Colonic mucosa (tissue), 4 donors: ENCODE results near the gene TOM1L1. TPM values are rescaled to one million over a fixed set of nuclear protein-coding genes. Genes with fewer than 3 reads are reported as not detected.

Experiments
- DNase-seq: peaks from one replicate; pipeline ENCODE4 v3.0.0-alpha.2; 2020
- H3K27ac ChIP-seq: fragments of 200-600 bp; one replicate; pipeline ENCODE4 v1.8.0; 2021
- H3K27me3 ChIP-seq: fragments of 200-600 bp; one replicate; pipeline ENCODE4 v1.8.0; 2021
- H3K36me3 ChIP-seq: fragments of 200-600 bp; one replicate; pipeline ENCODE4 v1.8.0; 2021
- H3K4me1 ChIP-seq: fragments of 200-600 bp; one replicate; pipeline ENCODE4 v1.8.0; 2021; ENCODE audit warnings: mild to moderate bottlenecking
- H3K4me3 ChIP-seq: fragments of 200-600 bp; one replicate; pipeline ENCODE4 v1.8.0; 2021
- H3K9ac ChIP-seq, 2 donors: one replicate each; pipeline ENCODE4 v1.7.0; 2013; ENCODE audit warnings: control low read depth in 2 of 2, low read depth in 2 of 2, low read length in 2 of 2
- H3K9me3 ChIP-seq: fragments of 200-600 bp; one replicate; pipeline ENCODE4 v1.8.0; 2021
- intact Hi-C: fragments of 100-400 bp; cut with DNase I; formaldehyde crosslinking; loops from one replicate; pipeline ENCODE4 v1.14.1; 2022
- total RNA-seq, 2 donors: library from RNA; stranded (reverse); fragmentation: NEBNext Ultra II Directional in 1 of 2; extraction: Animal tissue kit (Norgen Biotek cat#: 25700) in 1 of 2; gene quantifications; one replicate each; pipeline ENCODE4 v1.2.1, GENCODE V29; 2021
- TF ChIP-seq, protein P1 (sequence below): fragments of 200-600 bp; IDR thresholded peaks from one replicate; pipeline ENCODE4 v1.8.0; 2022; ENCODE audit warnings: antibody characterized with exemption, mild to moderate bottlenecking
- donor health status: healthy.
- donor health status: DM: no; HTN: no; CAD: no.
- donor health status: DM: no; HTN: no; CAD: no.

TOM1L1 gene
- total RNA-seq, 2 donors from 2014 or later, result 56.7 to 67.3 TPM

DNA sequence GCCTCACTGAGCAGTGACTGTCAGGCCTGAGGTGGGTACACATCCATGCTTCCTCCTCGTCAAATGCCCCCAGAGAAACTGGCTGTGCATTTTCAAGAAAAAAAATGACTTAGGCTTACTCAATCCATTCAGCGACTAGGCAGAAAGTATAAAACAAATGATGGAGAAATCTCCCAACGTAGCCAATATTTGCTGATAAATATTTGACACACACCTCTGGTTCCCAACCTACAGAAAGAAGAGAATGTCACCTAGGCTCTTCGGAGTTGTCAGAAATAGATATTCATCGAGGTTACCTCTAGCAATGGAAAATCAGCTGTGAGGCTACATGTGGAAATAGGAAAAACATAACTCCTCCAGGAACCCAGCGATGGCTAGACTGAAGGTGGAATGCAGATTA, 12.4 kb upstream of the TOM1L1 start:
- H3K9ac ChIP-seq, result no peak overlapping the region
- intact Hi-C loops, result no loop called here
- TF ChIP-seq, protein P1, sequence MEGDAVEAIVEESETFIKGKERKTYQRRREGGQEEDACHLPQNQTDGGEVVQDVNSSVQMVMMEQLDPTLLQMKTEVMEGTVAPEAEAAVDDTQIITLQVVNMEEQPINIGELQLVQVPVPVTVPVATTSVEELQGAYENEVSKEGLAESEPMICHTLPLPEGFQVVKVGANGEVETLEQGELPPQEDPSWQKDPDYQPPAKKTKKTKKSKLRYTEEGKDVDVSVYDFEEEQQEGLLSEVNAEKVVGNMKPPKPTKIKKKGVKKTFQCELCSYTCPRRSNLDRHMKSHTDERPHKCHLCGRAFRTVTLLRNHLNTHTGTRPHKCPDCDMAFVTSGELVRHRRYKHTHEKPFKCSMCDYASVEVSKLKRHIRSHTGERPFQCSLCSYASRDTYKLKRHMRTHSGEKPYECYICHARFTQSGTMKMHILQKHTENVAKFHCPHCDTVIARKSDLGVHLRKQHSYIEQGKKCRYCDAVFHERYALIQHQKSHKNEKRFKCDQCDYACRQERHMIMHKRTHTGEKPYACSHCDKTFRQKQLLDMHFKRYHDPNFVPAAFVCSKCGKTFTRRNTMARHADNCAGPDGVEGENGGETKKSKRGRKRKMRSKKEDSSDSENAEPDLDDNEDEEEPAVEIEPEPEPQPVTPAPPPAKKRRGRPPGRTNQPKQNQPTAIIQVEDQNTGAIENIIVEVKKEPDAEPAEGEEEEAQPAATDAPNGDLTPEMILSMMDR, result no peak

DNA sequence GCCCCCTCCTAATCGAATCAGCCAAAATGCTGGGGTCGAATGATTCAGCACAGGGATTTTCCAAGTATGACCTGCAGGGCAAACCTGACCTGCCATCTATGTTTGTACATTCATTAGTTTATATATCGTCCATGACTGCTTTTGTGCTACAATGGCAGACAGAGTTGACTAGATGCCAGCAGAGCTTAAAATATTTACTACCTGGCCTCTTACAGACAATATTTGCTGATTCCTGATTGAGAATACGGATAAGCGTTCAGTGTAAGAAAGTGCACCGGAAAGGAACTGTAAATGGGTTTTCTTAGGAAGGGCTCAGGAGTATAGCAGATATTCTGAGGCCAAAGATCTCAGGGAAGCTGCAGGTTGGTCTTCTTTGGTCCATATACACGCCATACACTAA, 11.7 kb upstream of the TOM1L1 start:
- TF ChIP-seq, protein P1, result no peak
- Histone ChIP-seq H3K9me3 (no peaks in the 10 kb centered on the region), H3K27me3 (no peaks in the 10 kb centered on the region), H3K27ac (no peak overlapping the region), H3K9ac (no peak overlapping the region), H3K36me3 (no peaks in the 10 kb centered on the region), H3K4me1 (no peaks in the 10 kb centered on the region), H3K4me3 (no peak overlapping the region)
- DNase-seq, result no peak
- intact Hi-C loops, result no loop called here

More for the DNA sequence above, 12.4 kb upstream of the TOM1L1 start:
- H3K27me3 ChIP-seq, result no peaks in the 10 kb centered on the region
- H3K27ac ChIP-seq, result no peak overlapping the region
- no peak overlapping the region for H3K4me3 ChIP-seq
- no peaks in the 10 kb centered on the region for H3K4me1 ChIP-seq
- DNase-seq, result no peak
- H3K36me3 ChIP-seq, result no peaks in the 10 kb centered on the region
- no peaks in the 10 kb centered on the region for H3K9me3 ChIP-seq

DNA sequence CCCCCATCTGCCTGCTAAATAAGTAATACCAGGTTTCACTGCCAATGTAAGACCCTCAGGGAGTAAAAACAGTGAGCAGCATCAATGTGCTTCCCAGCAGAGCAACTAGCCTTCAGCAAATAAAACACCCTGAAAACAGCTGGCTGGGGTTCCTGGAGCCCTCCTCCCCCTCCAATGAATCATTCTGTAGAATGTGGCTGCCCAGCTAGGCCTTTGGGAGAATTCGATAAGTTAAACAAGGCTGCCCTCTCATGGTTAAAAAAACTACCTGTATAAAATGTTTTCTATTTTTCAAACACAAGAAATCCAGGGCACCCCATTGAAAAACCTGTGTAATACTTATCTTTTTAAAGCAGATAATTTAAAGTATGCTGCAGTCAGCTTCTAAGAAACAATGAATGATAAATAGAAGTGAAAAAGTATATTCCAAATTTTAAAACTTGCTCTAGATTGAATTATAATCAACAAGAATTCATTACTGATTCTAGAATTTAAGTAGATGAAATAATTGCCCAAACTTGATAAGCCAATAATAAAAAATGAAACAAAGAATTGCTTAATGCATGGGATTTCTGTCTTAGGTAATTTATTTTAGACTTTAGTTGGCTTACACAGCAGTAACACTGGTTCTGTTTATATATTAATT, 9.4 kb upstream of the TOM1L1 start:
- H3K4me1 ChIP-seq, result no peaks in the 10 kb centered on the region
- H3K9me3 ChIP-seq, result no peaks in the 10 kb centered on the region
- H3K27ac ChIP-seq, result no peak overlapping the region
- TF ChIP-seq, protein P1, result peak; percentile 17
- no peaks in the 10 kb centered on the region for H3K27me3 ChIP-seq
- H3K36me3 ChIP-seq, result no peaks in the 10 kb centered on the region
- no peak for DNase-seq
- H3K9ac ChIP-seq, result no peak overlapping the region
- intact Hi-C loops, result loop anchor here (5.0 kb wide), 1 partner anchor 1859 kb away; no protein-coding TSS in a partner anchor
- H3K4me3 ChIP-seq, result no peak overlapping the region

DNA sequence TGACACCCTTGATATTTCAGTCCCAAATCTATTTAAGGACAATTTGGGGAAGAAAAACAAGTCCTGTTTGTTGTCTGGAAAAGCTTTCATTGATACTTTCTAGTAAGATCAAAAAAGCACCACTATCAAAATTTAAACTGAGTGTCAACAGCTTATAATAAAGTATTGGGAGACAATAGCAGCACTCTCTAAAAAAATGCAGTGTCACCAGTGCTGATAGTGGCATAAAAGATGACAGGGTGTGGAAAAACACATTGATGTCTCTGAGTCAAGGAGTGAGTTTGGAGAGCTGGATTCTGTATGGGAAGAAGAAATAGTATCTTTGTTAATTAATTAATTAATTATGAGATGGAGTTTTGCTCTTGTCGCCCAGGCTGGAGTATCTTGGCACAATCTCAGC, 8.3 kb upstream of the TOM1L1 start:
- no peak for DNase-seq
- intact Hi-C loops, result loop anchor here (5.0 kb wide), 1 partner anchor 1860 kb away; no protein-coding TSS in a partner anchor

DNA sequence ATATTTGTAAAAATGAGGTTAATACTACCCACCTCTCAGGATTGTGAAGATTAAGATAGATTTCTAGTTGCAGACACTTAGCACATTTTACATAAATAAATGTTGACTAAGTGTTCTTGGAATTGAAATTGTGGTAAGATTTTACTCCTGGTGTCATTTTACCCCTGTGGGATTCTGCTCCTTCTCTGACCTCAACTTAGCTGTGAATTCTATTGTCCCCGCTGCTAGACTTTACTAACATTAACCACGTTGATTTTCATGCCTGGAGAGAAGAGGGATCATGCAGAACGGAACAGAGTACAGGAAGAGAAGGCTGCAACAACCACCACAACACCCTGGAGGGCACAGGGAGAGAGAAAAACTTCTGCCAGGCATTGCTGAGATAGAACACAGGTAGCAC, 2.1 kb upstream of the TOM1L1 start:
- H3K27ac ChIP-seq, result no peak overlapping the region
- H3K9ac ChIP-seq, result no peak overlapping the region
- H3K4me1 ChIP-seq, result no peaks in the 10 kb centered on the region
- DNase-seq, result no peak
- intact Hi-C loops, result no loop called here
- no peaks in the 10 kb centered on the region for H3K9me3 ChIP-seq
- no peak overlapping the region for H3K4me3 ChIP-seq
- TF ChIP-seq, protein P1, result no peak
- no peaks in the 10 kb centered on the region for H3K36me3 ChIP-seq
- no peaks in the 10 kb centered on the region for H3K27me3 ChIP-seq

More for the DNA sequence above, 8.3 kb upstream of the TOM1L1 start:
- Histone ChIP-seq H3K4me1 (no peaks in the 10 kb centered on the region), H3K9ac (no peak overlapping the region), H3K4me3 (no peak overlapping the region), H3K9me3 (no peaks in the 10 kb centered on the region), H3K36me3 (no peaks in the 10 kb centered on the region), H3K27ac (no peak overlapping the region), H3K27me3 (no peaks in the 10 kb centered on the region)
- TF ChIP-seq, protein P1, result no peak
